Gastroesophageal sphincter (tissue), 4 donors: ENCODE results near the gene ZNF155. TPM values are rescaled to one million over a fixed set of nuclear protein-coding genes. Genes with fewer than 3 reads are reported as not detected.
"Not testable (repeated sequence)": the region's sequence is repeated elsewhere in the genome, so short reads cannot be mapped to it uniquely, and the experiment has no call there.

Experiments
- ATAC-seq: fragments of 150-250 bp; one replicate; pipeline ENCODE4 v1.9.1; 2016; ENCODE audit warnings: mild to moderate bottlenecking, moderate library complexity
- H3K27ac ChIP-seq, 4 donors: fragments of 200-600 bp; sonication (generic) in 3 of 4; 1 replicate in 3 of 4; 2 replicates in 1 of 4; pipeline ENCODE4 v1.5.1; 2016 to 2019
- H3K27me3 ChIP-seq: fragments of 200-600 bp; sonication (generic); one replicate; pipeline ENCODE4 v1.5.1; 2019
- H3K36me3 ChIP-seq, 2 donors: fragments of 200-600 bp; sonication (generic); one replicate each; pipeline ENCODE4 v1.5.1; 2019; ENCODE audit warnings: control low read depth in 1 of 2
- H3K4me1 ChIP-seq, 3 donors: fragments of 200-600 bp; sonication (generic); 1 replicate in 2 of 3; 2 replicates in 1 of 3; pipeline ENCODE4 v1.5.1; 2016 to 2019; ENCODE audit warnings: control low read depth in 2 of 3
- H3K4me3 ChIP-seq, 2 donors: fragments of 200-600 bp; sonication (generic); one replicate each; pipeline ENCODE4 v1.5.1; 2019; ENCODE audit warnings: mild to moderate bottlenecking in 1 of 2, moderate library complexity in 1 of 2
- H3K9me3 ChIP-seq, 3 donors: fragments of 200-600 bp; sonication (generic); one replicate each; pipeline ENCODE4 v1.5.1; 2017 to 2019; ENCODE audit warnings: control low read depth in 2 of 3
- CTCF ChIP-seq, 4 experiments: fragments of 200-600 bp in 2 of 4; fragments of 450-650 bp in 2 of 4; sonication (generic) in 1 of 4; IDR thresholded peaks; one replicate each; pipeline ENCODE4 v1.5.1; 2017 to 2019; ENCODE audit warnings: antibody characterized with exemption in 4 of 4, mild to moderate bottlenecking in 2 of 4, moderate library complexity in 2 of 4
- EP300 ChIP-seq: sonication (generic); formaldehyde crosslinking; IDR thresholded peaks from one replicate; pipeline ENCODE4 v1.6.1; 2017; ENCODE audit warnings: antibody characterized with exemption, mild to moderate bottlenecking
- POLR2A ChIP-seq, 2 donors: fragments of 450-650 bp; IDR thresholded peaks; one replicate each; pipeline ENCODE4 v1.6.1; 2017; ENCODE audit warnings: antibody characterized with exemption in 2 of 2, mild to moderate bottlenecking in 2 of 2, moderate library complexity in 1 of 2
- POLR2AphosphoS5 ChIP-seq: sonication (generic); formaldehyde crosslinking; IDR thresholded peaks from one replicate; pipeline ENCODE4 v1.6.1; 2017; ENCODE audit warnings: antibody characterized with exemption
- WGBS, 2 donors: methylation state at CpG; one replicate each; pipeline ENCODE4 v1.1.5; 2018; ENCODE audit warnings: low coverage in 1 of 2; 5-methylcytosine and 5-hydroxymethylcytosine counted together
- total RNA-seq, 4 donors: library from RNA; depleted of rRNA; stranded (reverse); fragments of >200 nt; gene quantifications; one replicate each; pipeline ENCODE4 v1.1.0, GENCODE V29; 2016

Gene ZNF155
- total RNA-seq, 4 donors from 2014 or later, result 6.2 to 6.9 (median 6.4) TPM

- Histone ChIP-seq H3K27me3 (peaks cover 6% of the 10 kb centered on the region), H3K9me3 (peaks cover 0 to 11% (median 0%) of the 10 kb centered on the region in 3 donors), H3K36me3 (no peaks in the 10 kb centered on the region), H3K4me1 (no peaks in the 10 kb centered on the region), H3K27ac (no peak overlapping the region), H3K4me3 (no peak overlapping the region)
- TF ChIP-seq POLR2AphosphoS5 (no peak), CTCF (IDR thresholded peaks at IDR 0.05) (no peak), POLR2A (IDR thresholded peaks at IDR 0.05) (no peak), EP300 (no peak)
- no peak for ATAC-seq
- WGBS, 2 donors, result 69 to 74% methylated on average over 4 to 5 of the region's 5 CpGs
Observed at GRCh38 chr19:43941209-43941608, 42.8 kb upstream of the ZNF155 start.

GRCh38 chr19:43947412-43947811 is 36.6 kb upstream of the ZNF155 start:
- not testable (repeated sequence) for H3K36me3 ChIP-seq, H3K27ac ChIP-seq, H3K4me1 ChIP-seq, H3K4me3 ChIP-seq, ATAC-seq
- Histone ChIP-seq H3K27me3 (peaks cover 18% of the 10 kb centered on the region), H3K9me3 (peaks cover 0 to 28% (median 0%) of the 10 kb centered on the region in 3 donors)
- WGBS, 2 donors, result 0% methylated on average over 1 of the region's 1 CpG; no CpG with 5 or more reads in 1 of the 2 donors

GRCh38 chr19:43949803-43950202 is 34.2 kb upstream of the ZNF155 start:
- not testable (repeated sequence) for ATAC-seq, H3K27ac ChIP-seq
- WGBS, 2 donors, result 92 to 93% methylated on average over 2 of the region's 2 CpGs

GRCh38 chr19:43950834-43951645 is 32.9 kb upstream of the ZNF155 start, which contains the start of gene ZNF221:
TSS of gene ZNF221 (plus strand) at chr19:43951228. CDS start at chr19:43962727, 11,499 bp downstream.
- peaks cover 0 to 33% of the 10 kb centered on the region in 2 donors for H3K36me3 ChIP-seq
- peak within 1 kb of the TSS; percentile 61 to 83 for H3K4me3 ChIP-seq
- peaks cover 0 to 56% (median 0%) of the 10 kb centered on the region in 3 donors for H3K9me3 ChIP-seq
- H3K27me3 ChIP-seq, result peaks cover 12% of the 10 kb centered on the region
- peak within 1 kb of the TSS; percentile 55 to 88 (median 79) for H3K27ac ChIP-seq
- peak; percentile 87 for TF ChIP-seq POLR2AphosphoS5
- TF ChIP-seq EP300, result no peak
- TF ChIP-seq POLR2A (IDR thresholded peaks at IDR 0.05), result no peak
- TF ChIP-seq CTCF (IDR thresholded peaks at IDR 0.05), result peak in 3 of 4 experiments; percentile 54 to 63 (median 59)
- ATAC-seq, result peak; percentile 99
- peaks cover 0 to 7% (median 0%) of the 10 kb centered on the region in 3 donors for H3K4me1 ChIP-seq
- 0 to 1% methylated on average over 7 to 22 of the region's 40 CpGs for WGBS, 2 donors

More at GRCh38 chr19:43949803-43950202, 34.2 kb upstream of the ZNF155 start:
- Histone ChIP-seq H3K27me3 (peaks cover 18% of the 10 kb centered on the region), H3K36me3 (peaks cover 0 to 23% of the 10 kb centered on the region in 2 donors), H3K9me3 (peaks cover 0 to 46% (median 0%) of the 10 kb centered on the region in 3 donors)
- not testable (repeated sequence) for H3K4me3 ChIP-seq, H3K4me1 ChIP-seq

GRCh38 chr19:43956827-43957226 is 27.2 kb upstream of the ZNF155 start:
- 96% methylated on average over 3 of the region's 3 CpGs for WGBS, 2 donors
- Histone ChIP-seq H3K36me3 (peaks cover 0 to 73% of the 10 kb centered on the region in 2 donors), H3K4me1 (peaks cover 0 to 7% (median 0%) of the 10 kb centered on the region in 3 donors), H3K4me3 (no peak overlapping the region), H3K9me3 (peaks cover 0 to 92% (median 0%) of the 10 kb centered on the region in 3 donors), H3K27me3 (no peaks in the 10 kb centered on the region), H3K27ac (no peak overlapping the region)
- TF ChIP-seq CTCF (IDR thresholded peaks at IDR 0.05), result no peak
- no peak for TF ChIP-seq EP300
- no peak for TF ChIP-seq POLR2A (IDR thresholded peaks at IDR 0.05)
- no peak for TF ChIP-seq POLR2AphosphoS5
- ATAC-seq, result no peak

GRCh38 chr19:43957891-43958290 is 26.1 kb upstream of the ZNF155 start:
- Histone ChIP-seq H3K4me3 (no peak overlapping the region), H3K36me3 (peaks cover 0 to 79% of the 10 kb centered on the region in 2 donors), H3K9me3 (peaks cover 0 to 97% (median 0%) of the 10 kb centered on the region in 3 donors), H3K4me1 (no peaks in the 10 kb centered on the region), H3K27me3 (no peaks in the 10 kb centered on the region), H3K27ac (no peak overlapping the region)
- TF ChIP-seq EP300 (no peak), CTCF (IDR thresholded peaks at IDR 0.05) (no peak), POLR2AphosphoS5 (no peak), POLR2A (IDR thresholded peaks at IDR 0.05) (no peak)
- 69 to 100% methylated on average over 1 to 3 of the region's 3 CpGs for WGBS, 2 donors
- ATAC-seq, result no peak
